HG02981 (cell line): ENCODE data around the gene CAMTA1.
"Not testable (repeated sequence)": the region's sequence is repeated elsewhere in the genome, so short reads cannot be mapped to it uniquely, and the experiment has no call there.

Source experiments
- ATAC-seq: cut with Tn5 transposase; IDR thresholded peaks from one replicate; pipeline ENCODE4 v1.9.1; 2021; ENCODE audit warnings: mild to moderate bottlenecking, moderate library complexity; ENCODE audit not compliant: unreplicated experiment

The CAMTA1 gene

GRCh38 chr1:6835139-6835538 lies 49.9 kb downstream of the CAMTA1 start:
- ATAC-seq = no peak

DNA sequence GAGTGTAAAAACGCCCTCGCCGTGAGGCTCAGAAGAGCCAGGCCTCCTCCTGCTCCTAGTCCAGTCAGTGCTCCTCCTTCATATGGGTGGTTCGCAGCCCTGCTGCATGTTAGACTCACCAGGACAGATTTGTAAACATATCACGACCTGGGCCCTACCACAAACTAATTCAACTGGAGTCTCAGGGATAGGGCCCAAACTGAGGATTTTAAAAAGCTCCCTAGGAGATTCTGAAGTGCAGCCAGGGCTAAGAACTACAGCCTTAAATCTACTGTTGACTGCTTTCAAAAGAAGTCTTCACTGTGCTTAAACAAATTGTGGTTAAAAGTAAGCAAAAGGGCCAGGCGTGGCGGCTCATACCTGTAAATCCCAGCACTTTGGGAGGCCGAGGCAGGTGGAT lies 57.0 kb downstream of the CAMTA1 start:
- ATAC-seq = no peak

DNA sequence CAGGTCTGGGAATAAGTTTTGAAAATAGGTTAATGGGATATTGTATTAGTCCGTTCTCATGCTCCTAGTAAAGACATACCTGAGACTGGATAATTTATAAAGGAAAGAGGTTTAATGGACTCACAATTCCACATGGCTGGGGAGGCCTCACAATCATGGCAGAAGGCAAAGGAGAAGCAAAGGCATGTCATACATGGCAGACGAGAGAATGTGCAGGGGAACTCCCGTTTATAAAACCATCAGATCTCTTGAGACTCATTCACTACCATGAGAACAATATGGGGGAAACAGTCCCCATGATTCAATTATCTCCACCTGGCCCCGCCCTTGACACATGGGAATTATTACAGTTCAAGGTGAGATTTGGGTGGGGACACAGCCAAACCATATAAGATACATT lies 60.5 kb downstream of the CAMTA1 start:
- ATAC-seq = not testable (repeated sequence)

DNA sequence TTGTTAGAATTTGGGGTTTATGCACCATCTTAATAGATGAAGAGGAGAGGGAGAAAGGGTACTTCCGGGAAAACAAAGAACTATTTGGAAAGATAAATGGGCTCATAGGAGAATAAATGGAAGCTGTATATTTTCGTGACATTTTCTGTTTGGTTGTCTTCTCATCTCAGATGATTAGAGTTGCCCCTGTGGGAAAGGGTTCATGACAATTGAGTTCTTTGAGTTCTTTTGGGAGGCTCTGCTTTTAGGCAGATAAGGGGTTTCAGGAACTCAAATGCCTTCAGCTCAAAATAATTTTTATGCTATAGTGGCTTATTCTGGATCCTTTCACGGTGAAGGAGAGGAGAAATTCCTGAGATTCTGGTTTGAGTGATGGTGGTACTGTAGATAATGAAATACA lies 63.6 kb downstream of the CAMTA1 start:
- no peak for ATAC-seq

- ATAC-seq = no peak
Observed at GRCh38 chr1:6850537-6850936, 65.3 kb downstream of the CAMTA1 start.

- ATAC-seq = no peak
Observed at GRCh38 chr1:6852136-6852890, 67.1 kb downstream of the CAMTA1 start.

- no peak for ATAC-seq
Observed at GRCh38 chr1:6854166-6854565, 68.9 kb downstream of the CAMTA1 start.

- ATAC-seq = no peak
Observed at GRCh38 chr1:6857831-6858230, 72.6 kb downstream of the CAMTA1 start.

DNA sequence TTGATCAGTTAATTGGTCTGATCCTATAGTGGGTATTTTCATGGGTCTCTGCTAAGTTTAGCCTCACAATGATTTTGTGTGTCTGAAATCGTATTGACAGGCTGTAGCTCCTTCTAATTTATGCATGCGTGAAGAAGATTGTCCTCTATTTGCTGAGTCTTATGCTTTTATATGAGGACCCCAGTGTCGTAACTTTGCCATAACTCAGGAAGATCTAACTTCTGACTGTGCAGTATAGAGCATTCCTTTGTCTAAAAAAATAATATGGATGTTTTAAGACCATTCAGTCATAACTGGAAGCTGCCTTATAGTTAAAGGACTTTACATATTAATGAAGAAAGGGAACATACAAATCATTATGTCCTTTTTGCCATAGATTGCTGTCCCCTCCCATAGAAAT lies 73.3 kb downstream of the CAMTA1 start:
- no peak for ATAC-seq

DNA sequence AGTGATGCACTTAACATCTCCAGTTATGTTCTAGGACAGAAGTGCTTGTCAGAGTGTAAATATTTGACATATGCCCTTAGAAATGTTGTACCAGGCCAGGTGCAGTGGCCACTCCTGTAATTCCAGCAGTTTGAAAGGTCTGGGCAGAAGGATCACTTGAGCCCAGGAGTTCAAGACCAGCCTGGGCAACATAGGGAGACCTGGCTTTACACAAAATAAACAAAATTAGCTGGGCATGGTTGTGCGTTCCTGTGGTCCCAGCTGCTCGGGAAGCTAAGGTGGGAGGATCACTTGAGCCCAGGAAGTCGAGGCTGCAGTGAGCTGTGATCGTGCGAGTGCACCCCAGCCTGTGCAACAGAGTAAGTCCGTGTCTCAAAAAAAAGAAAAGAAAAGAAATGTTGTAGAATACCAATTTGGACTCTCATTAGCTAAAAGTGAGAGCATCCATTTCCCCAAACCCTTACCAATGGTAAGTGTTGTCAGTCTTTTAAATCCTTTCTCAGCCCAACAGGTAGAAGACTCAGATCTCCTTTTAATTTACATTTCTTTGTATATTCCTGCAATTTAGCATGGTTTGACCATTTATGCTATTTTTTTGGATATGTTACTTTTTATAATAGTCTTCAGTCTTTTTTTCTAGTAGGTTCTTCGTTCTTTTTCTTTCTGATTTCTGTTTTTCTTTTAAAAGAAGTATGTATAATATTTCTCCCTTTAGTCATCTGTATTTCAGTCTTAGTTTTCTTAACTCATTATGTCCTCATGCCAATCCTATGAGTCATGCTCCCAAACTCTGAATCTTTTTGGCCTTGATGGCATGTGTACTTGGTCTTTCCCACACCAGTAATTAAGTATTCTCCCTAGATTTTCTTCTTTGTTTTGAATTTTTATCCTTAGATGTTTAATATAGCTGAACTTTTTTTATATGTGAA lies 74.4 kb downstream of the CAMTA1 start:
- no peak for ATAC-seq

DNA sequence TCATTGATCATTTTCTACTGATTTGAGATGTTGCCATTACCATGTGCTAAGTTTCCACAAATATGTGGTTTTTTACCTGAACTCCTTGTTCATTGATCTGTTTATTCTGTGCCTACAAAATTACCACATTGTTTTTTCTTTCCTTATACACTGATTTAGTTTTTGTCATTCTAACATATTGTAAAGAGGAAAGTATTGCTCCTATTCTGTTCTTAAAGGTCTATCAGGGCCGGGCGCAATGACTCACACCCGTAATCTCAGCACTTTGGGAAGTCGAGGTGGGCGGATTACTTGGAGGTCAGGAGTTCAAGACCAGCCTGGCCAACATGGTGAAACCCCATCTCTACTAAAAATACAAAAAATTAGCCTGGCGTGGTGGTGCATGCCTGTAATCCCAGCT lies 75.1 kb downstream of the CAMTA1 start:
- ATAC-seq = no peak

DNA sequence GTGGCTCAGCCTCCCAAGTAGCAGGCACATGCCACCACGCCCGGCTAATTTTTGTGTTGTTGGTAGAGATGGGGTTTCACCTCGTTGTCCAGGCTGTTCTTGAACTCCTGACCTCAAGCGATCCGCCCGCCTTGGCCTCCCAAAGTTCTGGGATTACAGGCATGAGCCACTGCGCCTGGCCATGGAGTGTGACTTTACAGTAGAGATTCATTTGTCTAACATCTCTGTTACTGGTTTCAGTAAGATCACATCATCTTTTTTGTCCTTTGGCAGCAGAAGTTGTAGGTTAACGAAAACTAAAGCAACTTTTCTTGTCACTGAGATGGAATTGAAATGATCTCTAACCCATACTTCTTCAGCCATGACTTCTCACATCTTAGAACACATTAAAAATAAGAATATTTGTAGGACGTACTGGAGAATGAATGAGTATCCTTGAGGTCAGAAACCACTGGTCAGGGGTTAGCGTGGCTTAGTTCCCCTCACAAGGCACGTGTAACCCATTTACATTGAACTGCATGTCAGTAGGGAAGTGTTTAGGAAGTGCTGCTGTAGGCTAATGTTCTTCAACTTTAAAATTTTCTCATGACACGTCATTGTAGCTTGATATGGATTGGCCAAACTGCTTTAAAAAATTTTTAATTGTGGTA lies 75.9 kb downstream of the CAMTA1 start:
- peak; percentile 57 for ATAC-seq

- no peak for ATAC-seq
Observed at GRCh38 chr1:6862906-6863305, 77.7 kb downstream of the CAMTA1 start.

GRCh38 chr1:6864166-6864565 lies 78.9 kb downstream of the CAMTA1 start:
- ATAC-seq = no peak

GRCh38 chr1:6866825-6867224 lies 81.6 kb downstream of the CAMTA1 start:
- ATAC-seq = no peak

GRCh38 chr1:6867321-6867720 lies 82.1 kb downstream of the CAMTA1 start:
- ATAC-seq = no peak

DNA sequence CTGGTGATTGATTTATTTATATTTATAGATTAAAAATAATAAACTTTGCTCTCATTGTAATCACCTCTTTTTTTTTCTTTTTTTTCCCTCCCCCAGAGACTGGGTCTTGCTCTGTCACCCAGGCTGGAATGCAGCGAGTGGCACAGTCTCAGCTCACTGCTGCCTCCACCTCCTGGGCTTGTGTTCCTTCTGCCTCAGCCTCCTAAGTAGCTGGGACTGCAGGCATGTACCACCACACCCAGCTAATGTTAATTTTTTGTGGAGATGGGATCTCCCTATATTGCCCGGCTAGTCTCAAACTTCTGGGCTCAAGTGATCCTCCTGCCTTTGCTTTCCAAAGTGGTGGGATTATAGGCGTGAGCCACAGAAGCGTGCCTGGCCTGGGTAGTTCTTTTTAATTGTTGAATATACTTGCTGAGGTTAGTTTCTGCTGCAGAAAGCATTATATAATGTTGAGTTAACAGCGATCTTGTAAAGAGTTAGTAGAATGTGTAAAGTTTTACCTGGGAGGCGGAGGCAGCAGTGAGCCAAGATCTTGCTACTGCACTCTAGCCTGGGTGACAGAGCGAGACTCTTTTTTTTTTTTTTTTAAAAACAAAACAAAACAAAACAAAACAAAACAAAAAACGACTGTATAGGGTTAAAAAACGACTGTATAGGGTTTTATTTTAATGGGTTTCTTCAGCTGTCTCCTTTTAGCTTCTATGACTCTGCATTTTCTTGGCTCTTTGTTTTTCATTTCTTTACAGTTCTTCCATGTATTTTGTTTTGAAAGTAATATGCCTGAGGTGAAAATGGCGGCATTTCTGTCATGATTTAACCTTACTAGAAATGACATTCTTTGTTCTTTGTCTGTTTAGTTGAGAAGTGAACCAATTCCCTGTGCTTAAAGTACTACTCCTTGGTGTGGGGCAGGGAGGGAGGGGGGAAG lies 82.7 kb downstream of the CAMTA1 start:
- ATAC-seq = no peak

DNA sequence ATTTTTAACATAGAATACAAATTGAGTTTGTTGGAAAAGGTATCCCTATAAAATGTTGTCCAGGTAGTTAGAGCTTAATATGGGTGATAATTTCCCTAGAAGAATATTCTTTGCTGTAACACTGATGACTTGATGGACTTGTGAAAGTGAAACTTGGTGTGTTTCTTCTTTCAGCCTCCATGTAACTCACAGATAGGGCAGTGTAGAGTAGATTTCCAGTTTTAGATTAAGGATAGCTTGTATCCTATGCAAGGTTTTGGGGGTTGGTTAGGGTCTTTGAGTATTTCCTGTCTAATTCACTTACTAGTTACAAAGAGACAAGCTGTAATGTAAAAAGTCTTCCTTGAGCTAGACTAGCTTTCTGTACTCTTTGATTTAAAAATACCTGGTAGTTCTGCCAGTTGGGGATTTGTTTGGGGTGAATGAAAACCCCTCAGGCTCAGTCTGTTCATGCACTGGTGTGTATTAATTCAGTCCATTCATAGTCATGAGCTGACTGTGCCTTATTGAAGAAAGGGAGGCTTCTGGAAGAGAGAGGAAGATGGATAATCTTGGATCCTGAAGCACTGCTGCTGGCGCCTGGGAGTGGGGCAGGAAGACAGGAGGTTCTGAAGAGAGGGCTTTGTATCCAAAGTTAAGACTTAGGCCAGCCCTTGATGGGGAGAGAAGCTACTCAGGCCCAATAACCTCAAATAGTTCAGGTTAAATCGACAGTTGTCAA lies 83.6 kb downstream of the CAMTA1 start:
- no peak for ATAC-seq

GRCh38 chr1:6869545-6869944 lies 84.3 kb downstream of the CAMTA1 start:
- no peak for ATAC-seq

- ATAC-seq = no peak
Observed at GRCh38 chr1:6870086-6870485, 84.8 kb downstream of the CAMTA1 start.
